SU-DHL-6 (cell line): ENCODE results near the gene VTI1A.

Source experiments
- H2AFZ ChIP-seq: fragments of 200-600 bp; sonication (generic); 2 replicates; pipeline ENCODE4 v1.6.1; 2014; ENCODE audit warnings: low read depth, mild to moderate bottlenecking, moderate library complexity, mixed read lengths, antibody characterized with exemption, low read length; ENCODE audit not compliant: severe bottlenecking
- H3F3A ChIP-seq: fragments of 200-600 bp; shearing (Covaris generic); 2 replicates; pipeline ENCODE4 v1.6.0; 2016; ENCODE audit warnings: antibody characterized with exemption, mild to moderate bottlenecking; ENCODE audit not compliant: insufficient read depth
- H3K27ac ChIP-seq: fragments of 200-600 bp; sonication (generic); 2 replicates; pipeline ENCODE4 v1.5.1; 2016; ENCODE audit warnings: low read depth, mild to moderate bottlenecking, low read length, moderate library complexity, mixed read lengths
- H3K27me3 ChIP-seq: fragments of 200-600 bp; sonication (generic), shearing (Covaris generic); 2 replicates; pipeline ENCODE4 v1.6.0; 2014; ENCODE audit warnings: mild to moderate bottlenecking, low read length
- H3K36me3 ChIP-seq: fragments of 200-600 bp; sonication (generic); 2 replicates; pipeline ENCODE4 v1.6.1; 2014; ENCODE audit warnings: mild to moderate bottlenecking, low read length, mixed read lengths
- H3K4me2 ChIP-seq: fragments of 300-600, 200-600 bp; shearing (Covaris generic), sonication (generic); 2 replicates; pipeline ENCODE4 v1.6.0; 2014; ENCODE audit warnings: low read length, low read depth, mild to moderate bottlenecking; ENCODE audit not compliant: poor library complexity, severe bottlenecking
- H3K4me3 ChIP-seq: fragments of 200-600 bp; sonication (generic); 2 replicates; pipeline ENCODE4 v1.5.1; 2014; ENCODE audit warnings: antibody characterized with exemption, low read length, mild to moderate bottlenecking, mixed read lengths; ENCODE audit not compliant: insufficient read depth, poor library complexity, severe bottlenecking
- H3K79me2 ChIP-seq: fragments of 200-600 bp; sonication (generic); 2 replicates; pipeline ENCODE4 v1.6.1; 2014; ENCODE audit warnings: mild to moderate bottlenecking, low read length, moderate library complexity; ENCODE audit not compliant: insufficient read depth
- H3K9ac ChIP-seq: fragments of 200-600 bp; sonication (generic); 2 replicates; pipeline ENCODE4 v1.7.0; 2014; ENCODE audit warnings: mild to moderate bottlenecking, low read length
- H3K9me2 ChIP-seq: fragments of 200-600 bp; sonication (generic); replicated peaks from 2 replicates; pipeline ENCODE4 v1.6.1; 2014; ENCODE audit warnings: low read length; ENCODE audit not compliant: insufficient read depth
- H3K9me3 ChIP-seq: fragments of 200-600 bp; sonication (generic); 2 replicates; pipeline ENCODE4 v1.6.1; 2014; ENCODE audit warnings: low read length, mixed read lengths; ENCODE audit not compliant: insufficient read depth
- H4K20me1 ChIP-seq: fragments of 200-600 bp; sonication (generic); 2 replicates; pipeline ENCODE4 v1.6.1; 2014; ENCODE audit warnings: low read depth, mild to moderate bottlenecking, antibody characterized with exemption, low read length, moderate library complexity, mixed read lengths
- EZH2phosphoT487 ChIP-seq: fragments of 200-600 bp; sonication (generic), shearing (Covaris generic); conservative IDR thresholded peaks from 2 replicates; pipeline ENCODE4 v1.6.1; 2018; ENCODE audit warnings: mild to moderate bottlenecking, antibody characterized with exemption, low read length, moderate library complexity, mixed read lengths
- TF ChIP-seq, protein P1 (sequence below): fragments of 200-600 bp; sonication (generic); IDR thresholded peaks from one replicate; pipeline ENCODE4 v1.5.1; 2017; ENCODE audit warnings: antibody characterized with exemption, mild to moderate bottlenecking, low read length, moderate library complexity; ENCODE audit not compliant: insufficient read depth, poor library complexity, severe bottlenecking

Gene VTI1A

DNA sequence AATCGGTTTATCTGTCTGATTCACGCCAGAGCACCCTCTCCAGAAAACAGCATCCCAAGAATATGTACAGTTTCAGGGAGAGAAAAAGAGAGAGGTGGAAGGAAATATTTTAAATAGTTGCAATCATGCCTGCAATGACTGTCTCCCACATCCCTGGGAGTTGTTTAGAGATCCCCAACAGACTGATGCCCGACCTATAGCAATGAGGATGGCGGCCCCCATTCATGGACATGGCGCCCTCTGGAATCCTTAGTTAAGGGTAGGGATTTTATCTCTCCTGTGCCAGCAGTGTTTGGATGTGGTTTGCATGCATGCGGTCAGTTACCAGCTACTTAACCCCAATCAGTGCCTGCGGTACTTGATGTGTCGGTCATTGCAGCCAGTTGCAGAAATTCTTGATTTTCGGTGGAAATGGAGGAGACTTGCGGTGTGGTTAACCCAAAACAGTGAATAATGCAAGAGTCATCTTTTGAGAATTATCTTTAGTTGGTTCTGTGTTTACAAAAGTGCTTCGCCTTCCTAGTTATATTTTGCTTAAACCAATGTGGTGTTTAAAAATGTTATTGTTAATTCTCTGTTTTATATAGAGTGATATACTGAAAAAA lies 317.0 kb downstream of the VTI1A start:
- H2AFZ ChIP-seq, result no peak overlapping the region
- H4K20me1 ChIP-seq, result no peaks in the 10 kb centered on the region
- H3K79me2 ChIP-seq, result no peaks in the 10 kb centered on the region
- TF ChIP-seq EZH2phosphoT487, result no peak
- TF ChIP-seq, protein P1, sequence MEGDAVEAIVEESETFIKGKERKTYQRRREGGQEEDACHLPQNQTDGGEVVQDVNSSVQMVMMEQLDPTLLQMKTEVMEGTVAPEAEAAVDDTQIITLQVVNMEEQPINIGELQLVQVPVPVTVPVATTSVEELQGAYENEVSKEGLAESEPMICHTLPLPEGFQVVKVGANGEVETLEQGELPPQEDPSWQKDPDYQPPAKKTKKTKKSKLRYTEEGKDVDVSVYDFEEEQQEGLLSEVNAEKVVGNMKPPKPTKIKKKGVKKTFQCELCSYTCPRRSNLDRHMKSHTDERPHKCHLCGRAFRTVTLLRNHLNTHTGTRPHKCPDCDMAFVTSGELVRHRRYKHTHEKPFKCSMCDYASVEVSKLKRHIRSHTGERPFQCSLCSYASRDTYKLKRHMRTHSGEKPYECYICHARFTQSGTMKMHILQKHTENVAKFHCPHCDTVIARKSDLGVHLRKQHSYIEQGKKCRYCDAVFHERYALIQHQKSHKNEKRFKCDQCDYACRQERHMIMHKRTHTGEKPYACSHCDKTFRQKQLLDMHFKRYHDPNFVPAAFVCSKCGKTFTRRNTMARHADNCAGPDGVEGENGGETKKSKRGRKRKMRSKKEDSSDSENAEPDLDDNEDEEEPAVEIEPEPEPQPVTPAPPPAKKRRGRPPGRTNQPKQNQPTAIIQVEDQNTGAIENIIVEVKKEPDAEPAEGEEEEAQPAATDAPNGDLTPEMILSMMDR, result no peak
- no peaks in the 10 kb centered on the region for H3F3A ChIP-seq
- H3K27me3 ChIP-seq, result no peaks in the 10 kb centered on the region
- H3K9ac ChIP-seq, result no peak overlapping the region
- no peak overlapping the region for H3K27ac ChIP-seq
- no peak overlapping the region for H3K4me3 ChIP-seq
- no peaks in the 10 kb centered on the region for H3K36me3 ChIP-seq
- no peaks in the 10 kb centered on the region for H3K9me2 ChIP-seq
- H3K4me2 ChIP-seq, result no peak overlapping the region
- H3K9me3 ChIP-seq, result no peaks in the 10 kb centered on the region

DNA sequence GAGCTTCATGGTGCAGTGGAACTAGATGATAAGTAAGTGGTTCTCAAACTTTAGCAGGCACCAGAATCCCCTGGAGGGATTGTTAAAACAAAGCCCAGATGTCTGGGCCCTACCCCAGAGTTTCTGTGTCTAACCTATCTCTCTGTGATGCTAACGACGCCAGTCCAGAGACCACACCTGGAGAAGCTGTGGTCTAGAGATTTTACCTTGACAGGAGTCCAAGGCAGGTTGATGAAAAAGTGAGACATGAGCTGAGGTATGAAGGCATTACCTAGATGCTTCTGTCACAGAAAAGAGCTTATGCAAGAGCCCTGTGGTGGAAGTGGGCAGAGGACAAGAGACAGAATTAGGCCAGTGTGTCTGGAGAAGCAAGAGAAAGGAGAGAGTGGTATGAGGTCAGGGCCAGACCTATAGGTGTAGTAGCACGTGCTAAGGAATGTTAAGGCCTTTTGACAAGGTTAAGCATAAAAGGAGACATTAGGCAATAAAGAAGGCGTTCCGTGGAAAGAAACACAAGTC lies 318.8 kb downstream of the VTI1A start:
- Histone ChIP-seq H3K4me3 (no peak overlapping the region), H3K4me2 (no peak overlapping the region), H3K79me2 (no peaks in the 10 kb centered on the region), H2AFZ (no peak overlapping the region), H3K27me3 (no peaks in the 10 kb centered on the region), H4K20me1 (no peaks in the 10 kb centered on the region), H3K36me3 (no peaks in the 10 kb centered on the region), H3K9me3 (no peaks in the 10 kb centered on the region), H3K27ac (no peak overlapping the region), H3K9me2 (no peaks in the 10 kb centered on the region), H3F3A (no peaks in the 10 kb centered on the region), H3K9ac (no peak overlapping the region)
- no peak for TF ChIP-seq EZH2phosphoT487
- TF ChIP-seq, protein P1, result no peak

DNA sequence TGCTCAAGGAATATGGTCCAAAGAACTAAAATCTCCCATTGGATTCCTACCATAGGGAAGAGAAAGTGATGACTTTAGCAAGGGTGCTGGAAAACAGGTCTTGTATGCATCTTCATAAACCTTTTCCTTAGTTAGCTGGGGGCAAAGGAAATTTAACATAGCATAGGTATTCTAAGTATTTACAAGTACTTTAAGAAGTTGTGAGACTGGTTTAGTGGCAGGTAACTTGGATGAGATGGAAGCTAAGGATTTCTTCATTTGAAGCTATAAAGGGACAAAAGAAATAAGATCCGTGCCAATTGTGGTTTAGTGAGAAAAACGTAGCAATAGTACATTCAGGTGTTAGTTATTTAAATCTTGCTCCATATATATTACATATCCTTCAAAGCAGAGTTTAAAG lies 319.6 kb downstream of the VTI1A start:
- Histone ChIP-seq H3K4me2 (no peak overlapping the region), H2AFZ (no peak overlapping the region)

More for the DNA sequence above, 319.6 kb downstream of the VTI1A start:
- H4K20me1 ChIP-seq, result no peaks in the 10 kb centered on the region
- no peak overlapping the region for H3K27ac ChIP-seq
- H3K9me3 ChIP-seq, result no peaks in the 10 kb centered on the region
- no peaks in the 10 kb centered on the region for H3K79me2 ChIP-seq
- H3K4me3 ChIP-seq, result no peak overlapping the region
- no peak overlapping the region for H3K9ac ChIP-seq
- no peaks in the 10 kb centered on the region for H3K36me3 ChIP-seq
- no peaks in the 10 kb centered on the region for H3F3A ChIP-seq
- no peaks in the 10 kb centered on the region for H3K27me3 ChIP-seq
- no peaks in the 10 kb centered on the region for H3K9me2 ChIP-seq
- TF ChIP-seq EZH2phosphoT487, result no peak
- TF ChIP-seq, protein P1, result no peak
